Stimulated activated CD8-positive, alpha-beta memory T cell treated with anti-CD3 and anti-CD28 coated beads, Interleukin-4, amount 100 ng/mL, for 48 hours (primary cell): ENCODE measurements around the gene SLN.

ENCODE experiments used
- DNase-seq: peaks from one replicate; pipeline ENCODE4 v3.0.0-alpha.2; 2020

SLN gene

GRCh38 chr11:107682171-107682570, 29.7 kb downstream of the SLN start:
- DNase-seq: no peak

GRCh38 chr11:107679255-107680024, 32.4 kb downstream of the SLN start:
- no peak for DNase-seq

GRCh38 chr11:107678632-107678971, 33.3 kb downstream of the SLN start:
- DNase-seq: no peak

DNA sequence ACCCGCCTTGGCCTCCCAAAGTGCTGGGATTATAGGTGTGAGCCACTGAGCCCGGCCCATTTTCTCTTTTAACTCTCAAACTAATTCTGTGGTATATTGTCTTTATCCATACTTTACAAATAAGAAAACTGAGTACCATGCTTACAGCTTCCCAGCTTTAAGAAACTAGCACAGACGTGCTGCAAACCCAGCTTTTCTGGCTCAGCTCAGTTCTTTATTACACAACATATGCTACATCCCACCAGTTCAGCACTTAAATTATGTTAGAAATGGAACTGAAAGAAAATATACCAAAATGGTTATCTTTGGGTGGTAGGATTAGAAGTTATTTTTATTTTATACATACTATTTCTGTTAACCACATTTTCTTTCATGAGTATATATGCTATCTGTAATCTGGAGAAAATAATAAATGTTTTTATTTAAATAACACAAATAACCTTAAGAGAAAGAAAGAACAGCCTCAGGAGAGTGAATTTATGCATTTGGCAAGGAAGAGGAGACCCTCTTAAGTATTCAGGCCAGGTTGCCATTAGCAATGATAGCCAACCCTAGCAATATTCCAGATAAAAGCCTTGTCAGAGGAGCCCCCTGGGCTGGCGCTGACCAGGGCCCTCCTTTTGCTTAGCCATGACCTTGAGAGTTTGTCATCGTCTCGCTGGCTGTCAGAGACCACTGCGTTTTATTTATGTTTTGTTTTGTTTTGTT, 33.8 kb downstream of the SLN start:
- DNase-seq: no peak

- DNase-seq: no peak
Measured at GRCh38 chr11:107676336-107677057, 35.4 kb downstream of the SLN start.

- no peak for DNase-seq
Measured at GRCh38 chr11:107675902-107676301, 36.0 kb downstream of the SLN start.

DNA sequence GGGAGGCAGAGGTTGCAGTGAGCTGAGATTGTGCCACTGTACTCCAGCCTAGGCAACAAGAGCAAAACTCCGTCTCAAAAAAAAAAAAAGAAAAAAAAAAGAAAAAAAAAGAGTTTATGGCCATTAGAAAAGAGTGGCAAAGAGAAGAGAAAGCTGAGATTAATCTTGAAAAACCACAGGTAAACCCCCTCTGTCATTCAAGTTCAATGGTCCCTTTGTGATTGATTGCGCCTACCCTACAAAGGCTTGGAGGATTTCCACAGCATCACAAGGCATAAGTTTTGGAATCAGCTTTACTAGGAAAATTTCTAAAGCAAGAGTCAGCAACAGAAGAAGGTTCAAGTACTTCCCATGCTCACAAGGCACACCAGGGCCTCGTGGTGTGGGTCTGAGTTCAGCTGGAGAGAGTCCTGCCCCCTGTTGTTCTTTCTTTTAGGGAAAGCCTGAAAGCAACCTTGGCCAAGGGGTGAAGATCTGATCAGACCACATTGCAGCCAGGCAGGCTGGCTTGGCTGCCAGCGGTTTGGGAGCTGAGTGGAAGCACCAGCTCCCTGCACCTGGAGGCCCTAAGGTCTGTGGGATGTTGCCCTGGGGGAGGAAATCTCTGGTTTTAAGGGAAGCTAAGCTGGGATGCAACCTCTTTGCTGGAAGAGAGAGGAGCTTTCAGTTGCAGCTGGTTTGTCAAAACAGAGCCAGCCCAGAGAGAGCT, 41.8 kb downstream of the SLN start:
- DNase-seq: no peak

DNA sequence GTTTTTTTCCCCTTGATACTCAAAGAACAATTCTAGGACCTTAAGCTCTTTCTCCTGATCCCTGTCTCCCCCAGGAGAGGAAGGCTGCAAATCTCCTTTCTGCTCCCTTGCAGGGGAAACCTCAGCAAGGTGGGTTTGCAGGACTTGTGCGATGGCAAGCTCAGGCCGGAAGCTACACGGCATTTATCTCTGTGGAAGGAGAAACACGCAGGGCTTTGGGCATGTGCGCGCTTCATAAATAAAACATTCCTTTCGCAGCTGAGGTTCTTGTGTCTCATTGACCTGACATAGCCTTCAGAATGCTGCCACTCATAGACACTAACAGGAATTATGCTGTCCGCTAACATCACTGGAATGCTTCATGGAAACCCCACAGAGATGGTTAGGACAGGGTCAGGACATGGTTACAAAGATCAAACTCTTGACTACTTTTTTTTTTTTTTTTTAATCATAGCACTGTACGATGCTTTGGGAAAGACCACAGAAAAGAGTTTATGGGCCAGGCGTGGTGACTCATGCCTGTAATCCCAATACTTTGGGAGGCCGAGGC, 42.6 kb downstream of the SLN start:
- DNase-seq: no peak

DNA sequence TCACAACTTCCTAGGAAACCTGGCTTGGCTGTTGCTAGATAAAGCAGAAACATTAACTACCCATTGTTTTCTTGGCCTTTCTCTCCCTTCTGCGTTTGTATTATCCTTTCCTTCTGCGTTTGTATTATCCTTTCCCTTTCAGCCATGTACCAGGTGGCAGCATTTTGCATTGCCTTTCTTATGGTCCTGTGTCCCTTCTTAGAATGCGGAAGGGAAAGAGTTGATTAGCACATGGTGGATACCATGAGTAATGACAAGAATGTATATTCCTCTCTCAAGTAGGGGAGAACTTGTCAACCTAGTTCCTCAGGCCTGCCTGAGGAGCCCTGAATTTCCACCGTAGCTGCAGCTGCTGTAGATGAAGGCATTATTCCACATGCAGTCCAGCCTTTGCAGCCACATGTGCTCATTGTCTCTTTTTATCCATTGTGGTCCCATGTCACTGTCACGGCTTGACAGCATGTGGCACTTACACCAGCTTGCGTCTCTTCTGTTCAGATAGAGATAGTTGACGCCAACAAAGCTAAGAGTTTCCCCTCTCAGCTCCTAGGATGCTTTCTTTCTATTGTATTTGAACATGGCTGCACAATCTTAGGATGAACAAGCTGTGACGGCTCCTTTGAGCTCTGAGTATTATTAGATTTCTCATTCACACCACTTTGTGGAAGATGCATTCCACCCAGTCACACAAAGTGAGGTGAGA, 44.8 kb downstream of the SLN start:
- DNase-seq: no peak

- DNase-seq: no peak
Measured at GRCh38 chr11:107665018-107665417, 46.8 kb downstream of the SLN start.

DNA sequence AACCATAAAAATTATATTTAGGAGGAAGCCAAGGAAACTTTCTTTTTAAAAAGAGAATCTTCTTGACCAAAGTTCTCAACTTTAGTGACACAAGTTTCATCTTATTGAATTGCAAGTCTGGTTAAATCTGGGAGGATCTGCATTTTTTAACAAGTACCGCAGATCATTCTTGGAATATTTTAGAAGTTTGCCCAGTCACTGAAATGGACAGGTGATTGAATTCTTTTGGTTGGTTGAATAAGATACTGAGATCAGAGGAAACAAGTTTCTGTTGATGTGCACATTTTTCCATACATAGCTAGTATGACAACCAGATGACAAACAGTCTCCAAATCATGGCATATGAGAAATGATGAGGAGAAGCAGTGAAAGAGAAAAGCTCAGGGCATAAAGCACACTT, 50.2 kb downstream of the SLN start:
- no peak for DNase-seq

GRCh38 chr11:107660066-107660465, 51.8 kb downstream of the SLN start:
- DNase-seq: no peak

DNA sequence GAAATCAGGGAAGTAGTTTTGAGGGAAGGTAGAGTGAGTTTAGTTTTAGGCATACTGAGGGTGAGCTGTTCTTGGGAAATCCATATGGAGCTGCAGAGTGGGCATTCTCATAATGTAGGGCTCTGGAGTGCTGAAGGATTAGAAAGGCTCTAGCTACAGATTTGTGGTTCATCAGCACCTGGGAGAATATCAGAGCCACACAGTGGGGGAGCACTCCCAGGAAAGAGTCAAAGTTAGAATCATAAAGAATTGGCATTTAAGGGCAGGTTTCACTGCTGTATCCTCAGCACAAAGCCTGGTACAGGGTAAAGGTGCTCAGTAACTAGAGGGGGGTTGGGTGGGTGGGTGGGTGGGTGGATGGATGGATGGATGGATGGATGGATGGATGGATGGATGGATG, 52.5 kb downstream of the SLN start:
- no peak for DNase-seq
